Nephron progenitor cell (in vitro differentiated cells): Measurements from ENCODE around the gene ACOT9.

Experiments used
- DNase-seq: peaks from one replicate; pipeline ENCODE4 v3.0.0; 2021
- H3K27ac Mint-ChIP-seq: 2 replicates; pipeline ENCODE4 v1.8.0; 2021; ENCODE audit warnings: mild to moderate bottlenecking, moderate library complexity, mixed read lengths
- H3K27me3 Mint-ChIP-seq: 2 replicates; pipeline ENCODE4 v1.8.0; 2021; ENCODE audit warnings: mild to moderate bottlenecking, low read depth, mixed read lengths; ENCODE audit not compliant: poor library complexity
- H3K36me3 Mint-ChIP-seq: 2 replicates; pipeline ENCODE4 v1.8.0; 2021; ENCODE audit warnings: low read depth, mixed read lengths
- H3K4me1 Mint-ChIP-seq: 2 replicates; pipeline ENCODE4 v1.8.0; 2021; ENCODE audit warnings: mixed read lengths
- H3K4me3 Mint-ChIP-seq: 2 replicates; pipeline ENCODE4 v1.8.0; 2021; ENCODE audit warnings: mild to moderate bottlenecking, moderate library complexity, mixed read lengths
- H3K9me3 Mint-ChIP-seq: 2 replicates; pipeline ENCODE4 v1.8.0; 2021; ENCODE audit warnings: mild to moderate bottlenecking, moderate library complexity, mixed read lengths
- TF ChIP-seq, protein P1 (sequence below): fragments of 200-600 bp; sonication (generic); IDR thresholded peaks from 2 replicates; pipeline ENCODE4 v1.5.0; 2021; ENCODE audit warnings: antibody characterized with exemption

The ACOT9 gene

DNA sequence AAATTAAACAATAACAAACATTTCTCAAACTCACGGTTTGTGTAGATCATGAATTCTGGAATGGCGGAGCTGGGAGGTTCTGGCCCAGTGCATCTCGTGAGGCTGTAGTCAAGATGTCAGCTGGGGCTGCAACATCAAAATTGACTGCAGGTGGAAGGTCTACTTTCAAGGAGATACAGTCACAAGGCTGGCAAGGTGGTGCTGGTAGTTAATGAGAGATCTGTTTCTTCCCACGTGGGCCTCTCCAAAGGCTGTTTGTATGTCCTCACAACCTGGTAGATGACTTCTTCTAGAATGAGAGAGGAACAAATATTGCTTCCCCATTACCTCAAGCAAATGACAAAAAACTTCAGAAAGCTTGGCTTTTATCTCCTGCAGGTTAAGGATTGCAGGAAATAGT, 83.7 kb downstream of the ACOT9 start:
- Mint-ChIP-seq H3K27me3 (peaks cover 6% of the 10 kb centered on the region), H3K27ac (no peak overlapping the region), H3K4me1 (peaks cover 26% of the 10 kb centered on the region), H3K4me3 (no peak overlapping the region), H3K9me3 (no peaks in the 10 kb centered on the region), H3K36me3 (no peaks in the 10 kb centered on the region)
- DNase-seq = no peak
- TF ChIP-seq, protein P1, sequence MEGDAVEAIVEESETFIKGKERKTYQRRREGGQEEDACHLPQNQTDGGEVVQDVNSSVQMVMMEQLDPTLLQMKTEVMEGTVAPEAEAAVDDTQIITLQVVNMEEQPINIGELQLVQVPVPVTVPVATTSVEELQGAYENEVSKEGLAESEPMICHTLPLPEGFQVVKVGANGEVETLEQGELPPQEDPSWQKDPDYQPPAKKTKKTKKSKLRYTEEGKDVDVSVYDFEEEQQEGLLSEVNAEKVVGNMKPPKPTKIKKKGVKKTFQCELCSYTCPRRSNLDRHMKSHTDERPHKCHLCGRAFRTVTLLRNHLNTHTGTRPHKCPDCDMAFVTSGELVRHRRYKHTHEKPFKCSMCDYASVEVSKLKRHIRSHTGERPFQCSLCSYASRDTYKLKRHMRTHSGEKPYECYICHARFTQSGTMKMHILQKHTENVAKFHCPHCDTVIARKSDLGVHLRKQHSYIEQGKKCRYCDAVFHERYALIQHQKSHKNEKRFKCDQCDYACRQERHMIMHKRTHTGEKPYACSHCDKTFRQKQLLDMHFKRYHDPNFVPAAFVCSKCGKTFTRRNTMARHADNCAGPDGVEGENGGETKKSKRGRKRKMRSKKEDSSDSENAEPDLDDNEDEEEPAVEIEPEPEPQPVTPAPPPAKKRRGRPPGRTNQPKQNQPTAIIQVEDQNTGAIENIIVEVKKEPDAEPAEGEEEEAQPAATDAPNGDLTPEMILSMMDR = no peak

DNA sequence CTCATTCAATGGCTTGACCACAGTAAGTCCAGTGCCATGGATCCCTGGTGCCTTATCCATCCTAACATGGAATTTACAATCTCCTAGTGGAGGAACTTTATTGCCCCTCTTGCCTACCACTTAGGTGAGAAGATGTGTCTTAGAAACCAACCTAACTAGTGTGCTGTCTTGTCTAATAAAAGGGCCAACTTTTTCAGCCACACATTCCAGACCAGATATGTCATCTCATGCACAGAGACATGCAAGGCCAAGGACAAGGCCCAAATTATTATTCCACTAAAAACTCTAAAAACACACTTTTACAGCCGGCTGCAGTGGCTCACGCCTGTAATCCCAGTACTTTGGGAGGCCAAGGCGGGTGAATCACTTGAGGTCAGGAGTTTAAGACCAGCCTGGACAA, 86.4 kb downstream of the ACOT9 start:
- peaks cover 26% of the 10 kb centered on the region for H3K4me1 Mint-ChIP-seq
- TF ChIP-seq, protein P1 = no peak
- peaks cover 6% of the 10 kb centered on the region for H3K27me3 Mint-ChIP-seq
- no peak for DNase-seq
- H3K36me3 Mint-ChIP-seq = no peaks in the 10 kb centered on the region
- H3K9me3 Mint-ChIP-seq = peaks cover 4% of the 10 kb centered on the region
- no peak overlapping the region for H3K27ac Mint-ChIP-seq
- H3K4me3 Mint-ChIP-seq = no peak overlapping the region

DNA sequence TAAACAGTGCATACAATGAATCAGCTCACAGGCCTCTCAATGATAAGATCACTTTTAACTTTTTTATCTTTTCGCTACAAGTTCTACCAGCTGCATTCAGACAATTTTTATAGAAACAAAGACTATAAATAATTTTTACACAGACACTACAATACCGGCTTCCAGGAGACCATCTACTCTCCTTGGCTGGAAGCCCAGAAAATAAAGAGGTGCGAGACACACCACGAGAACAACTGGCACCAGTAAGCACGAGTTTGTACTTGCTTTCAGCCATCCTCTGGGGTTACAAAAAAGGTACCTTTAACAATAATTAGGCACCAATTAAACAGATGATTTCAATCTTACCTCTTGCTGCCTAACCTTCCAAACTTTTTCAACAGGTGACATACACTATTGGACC, 87.0 kb downstream of the ACOT9 start:
- TF ChIP-seq, protein P1 = no peak
- Mint-ChIP-seq H3K4me1 (peaks cover 24% of the 10 kb centered on the region), H3K27me3 (peaks cover 6% of the 10 kb centered on the region), H3K9me3 (peaks cover 6% of the 10 kb centered on the region), H3K36me3 (no peaks in the 10 kb centered on the region), H3K27ac (no peak overlapping the region), H3K4me3 (no peak overlapping the region)
- no peak for DNase-seq
